Ishikawa (cell line): ENCODE measurements around the gene DOCK3.

Experiments
- CEBPB ChIP-seq: IDR thresholded peaks from 2 replicates; pipeline ENCODE4 v1.6.1; 2012
- CREB1 ChIP-seq: IDR thresholded peaks from 2 replicates; pipeline ENCODE4 v1.6.1; 2012; ENCODE audit warnings: low read depth
- EGR1 ChIP-seq: IDR thresholded peaks from 2 replicates; pipeline ENCODE4 v1.6.1; 2012
- EP300 ChIP-seq: IDR thresholded peaks from 2 replicates; pipeline ENCODE4 v1.6.1; 2012; ENCODE audit warnings: borderline replicate concordance
- FOXM1 ChIP-seq: IDR thresholded peaks from 2 replicates; pipeline ENCODE4 v1.6.1; 2012; ENCODE audit warnings: low read depth, borderline replicate concordance
- NFIC ChIP-seq: IDR thresholded peaks from 2 replicates; pipeline ENCODE4 v1.6.1; 2012
- RAD21 ChIP-seq: IDR thresholded peaks from 2 replicates; pipeline ENCODE4 v1.6.1; 2012; ENCODE audit warnings: low read depth
- TAF1 ChIP-seq: IDR thresholded peaks from 2 replicates; pipeline ENCODE4 v1.6.1; 2012; ENCODE audit warnings: low read depth, mild to moderate bottlenecking
- TCF12 ChIP-seq: IDR thresholded peaks from 2 replicates; pipeline ENCODE4 v1.6.1; 2012; ENCODE audit warnings: low read depth
- TEAD4 ChIP-seq: IDR thresholded peaks from 2 replicates; pipeline ENCODE4 v1.6.1; 2012
- YY1 ChIP-seq: IDR thresholded peaks from 2 replicates; pipeline ENCODE4 v1.6.1; 2012; ENCODE audit warnings: low read depth
- ZBTB7A ChIP-seq: IDR thresholded peaks from 2 replicates; pipeline ENCODE4 v1.6.1; 2012; ENCODE audit warnings: low read depth
- TF ChIP-seq, protein P1 (sequence below): IDR thresholded peaks from 2 replicates; pipeline ENCODE4 v1.6.1; 2012
- TF ChIP-seq, protein P2 (sequence below): IDR thresholded peaks from 2 replicates; pipeline ENCODE4 v1.6.1; 2012
- TF ChIP-seq, protein P3 (sequence below): IDR thresholded peaks from 2 replicates; pipeline ENCODE4 v1.6.1; 2012; ENCODE audit warnings: low read depth, mild to moderate bottlenecking

DOCK3 gene

DNA sequence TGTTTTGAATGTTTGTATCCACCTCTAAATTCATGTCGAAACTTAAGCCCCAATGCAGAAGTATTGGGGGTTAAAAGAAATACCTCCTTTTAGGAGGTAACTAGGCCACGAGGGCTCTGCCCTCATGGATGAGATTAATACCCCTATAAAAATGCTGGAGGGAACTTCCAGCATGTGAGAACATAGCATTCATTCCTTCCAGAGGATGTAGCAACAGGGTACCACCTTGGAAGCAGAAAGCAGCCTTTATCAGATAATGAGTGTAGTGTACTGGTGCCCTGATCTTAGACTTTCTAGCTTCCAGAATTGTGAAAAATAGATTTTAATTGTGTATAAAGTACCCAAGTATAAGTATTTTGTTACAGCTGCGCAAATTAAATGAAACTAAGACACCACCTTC is 356.9 kb downstream of the DOCK3 start:
- TF ChIP-seq, protein P1, sequence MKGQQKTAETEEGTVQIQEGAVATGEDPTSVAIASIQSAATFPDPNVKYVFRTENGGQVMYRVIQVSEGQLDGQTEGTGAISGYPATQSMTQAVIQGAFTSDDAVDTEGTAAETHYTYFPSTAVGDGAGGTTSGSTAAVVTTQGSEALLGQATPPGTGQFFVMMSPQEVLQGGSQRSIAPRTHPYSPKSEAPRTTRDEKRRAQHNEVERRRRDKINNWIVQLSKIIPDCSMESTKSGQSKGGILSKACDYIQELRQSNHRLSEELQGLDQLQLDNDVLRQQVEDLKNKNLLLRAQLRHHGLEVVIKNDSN: no peak
- TF ChIP-seq, protein P2, sequence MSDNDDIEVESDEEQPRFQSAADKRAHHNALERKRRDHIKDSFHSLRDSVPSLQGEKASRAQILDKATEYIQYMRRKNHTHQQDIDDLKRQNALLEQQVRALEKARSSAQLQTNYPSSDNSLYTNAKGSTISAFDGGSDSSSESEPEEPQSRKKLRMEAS: no peak
- TF ChIP-seq TCF12: no peak
- no peak for TF ChIP-seq YY1
- no peak for TF ChIP-seq ZBTB7A
- no peak for TF ChIP-seq TEAD4
- no peak for TF ChIP-seq RAD21
- TF ChIP-seq CREB1: no peak

DNA sequence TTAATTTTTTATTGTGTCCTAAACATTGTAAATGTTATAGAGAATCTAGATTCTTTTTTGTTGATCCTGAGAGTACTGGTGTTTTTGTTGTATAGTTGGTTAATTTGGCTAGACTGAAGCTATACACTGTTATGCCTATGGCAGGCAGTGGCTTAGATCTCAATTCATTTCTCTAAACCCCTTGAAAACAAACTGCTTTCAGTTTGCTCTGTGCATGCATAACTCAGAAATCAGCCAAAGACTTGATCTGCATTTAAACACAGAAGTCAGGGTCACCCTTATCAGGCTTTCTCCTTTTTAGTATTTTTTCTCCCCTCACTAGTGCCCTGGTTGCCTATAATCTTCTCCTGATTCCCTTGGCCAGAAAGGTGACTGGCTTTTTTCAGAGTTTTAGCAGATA is 360.9 kb downstream of the DOCK3 start:
- TF ChIP-seq, protein P2: no peak
- no peak for TF ChIP-seq RAD21
- TF ChIP-seq ZBTB7A: no peak
- TF ChIP-seq CEBPB: no peak
- no peak for TF ChIP-seq TAF1
- TF ChIP-seq EP300: no peak
- TF ChIP-seq, protein P1: no peak

DNA sequence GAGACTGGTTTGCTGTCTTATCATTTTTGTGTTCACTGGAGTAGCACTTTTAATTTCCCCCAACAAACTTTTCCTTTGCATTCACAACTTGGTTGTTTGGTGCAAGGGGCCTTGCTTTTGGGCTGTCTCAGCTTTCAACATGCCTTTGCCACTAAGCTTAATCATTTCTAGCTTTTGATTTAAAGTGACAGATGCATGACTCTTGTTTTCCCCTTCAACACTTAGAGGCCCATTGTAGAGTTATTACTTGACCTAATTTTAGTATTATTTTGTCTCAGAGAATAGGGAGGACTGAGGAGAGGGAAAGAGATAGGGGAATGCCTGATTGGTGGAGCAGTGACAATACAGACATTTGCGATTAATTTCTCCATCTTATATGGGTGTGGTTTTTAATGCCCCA is 370.3 kb downstream of the DOCK3 start:
- no peak for TF ChIP-seq TEAD4
- no peak for TF ChIP-seq YY1
- TF ChIP-seq, protein P3, sequence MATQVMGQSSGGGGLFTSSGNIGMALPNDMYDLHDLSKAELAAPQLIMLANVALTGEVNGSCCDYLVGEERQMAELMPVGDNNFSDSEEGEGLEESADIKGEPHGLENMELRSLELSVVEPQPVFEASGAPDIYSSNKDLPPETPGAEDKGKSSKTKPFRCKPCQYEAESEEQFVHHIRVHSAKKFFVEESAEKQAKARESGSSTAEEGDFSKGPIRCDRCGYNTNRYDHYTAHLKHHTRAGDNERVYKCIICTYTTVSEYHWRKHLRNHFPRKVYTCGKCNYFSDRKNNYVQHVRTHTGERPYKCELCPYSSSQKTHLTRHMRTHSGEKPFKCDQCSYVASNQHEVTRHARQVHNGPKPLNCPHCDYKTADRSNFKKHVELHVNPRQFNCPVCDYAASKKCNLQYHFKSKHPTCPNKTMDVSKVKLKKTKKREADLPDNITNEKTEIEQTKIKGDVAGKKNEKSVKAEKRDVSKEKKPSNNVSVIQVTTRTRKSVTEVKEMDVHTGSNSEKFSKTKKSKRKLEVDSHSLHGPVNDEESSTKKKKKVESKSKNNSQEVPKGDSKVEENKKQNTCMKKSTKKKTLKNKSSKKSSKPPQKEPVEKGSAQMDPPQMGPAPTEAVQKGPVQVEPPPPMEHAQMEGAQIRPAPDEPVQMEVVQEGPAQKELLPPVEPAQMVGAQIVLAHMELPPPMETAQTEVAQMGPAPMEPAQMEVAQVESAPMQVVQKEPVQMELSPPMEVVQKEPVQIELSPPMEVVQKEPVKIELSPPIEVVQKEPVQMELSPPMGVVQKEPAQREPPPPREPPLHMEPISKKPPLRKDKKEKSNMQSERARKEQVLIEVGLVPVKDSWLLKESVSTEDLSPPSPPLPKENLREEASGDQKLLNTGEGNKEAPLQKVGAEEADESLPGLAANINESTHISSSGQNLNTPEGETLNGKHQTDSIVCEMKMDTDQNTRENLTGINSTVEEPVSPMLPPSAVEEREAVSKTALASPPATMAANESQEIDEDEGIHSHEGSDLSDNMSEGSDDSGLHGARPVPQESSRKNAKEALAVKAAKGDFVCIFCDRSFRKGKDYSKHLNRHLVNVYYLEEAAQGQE: no peak
- TF ChIP-seq FOXM1: no peak
- TF ChIP-seq RAD21: no peak
- TF ChIP-seq, protein P1: no peak
- no peak for TF ChIP-seq CREB1
- no peak for TF ChIP-seq CEBPB
- no peak for TF ChIP-seq TCF12
- no peak for TF ChIP-seq TAF1
- no peak for TF ChIP-seq ZBTB7A
- TF ChIP-seq EP300: no peak
- TF ChIP-seq, protein P2: no peak
- no peak for TF ChIP-seq NFIC
- TF ChIP-seq EGR1: no peak

DNA sequence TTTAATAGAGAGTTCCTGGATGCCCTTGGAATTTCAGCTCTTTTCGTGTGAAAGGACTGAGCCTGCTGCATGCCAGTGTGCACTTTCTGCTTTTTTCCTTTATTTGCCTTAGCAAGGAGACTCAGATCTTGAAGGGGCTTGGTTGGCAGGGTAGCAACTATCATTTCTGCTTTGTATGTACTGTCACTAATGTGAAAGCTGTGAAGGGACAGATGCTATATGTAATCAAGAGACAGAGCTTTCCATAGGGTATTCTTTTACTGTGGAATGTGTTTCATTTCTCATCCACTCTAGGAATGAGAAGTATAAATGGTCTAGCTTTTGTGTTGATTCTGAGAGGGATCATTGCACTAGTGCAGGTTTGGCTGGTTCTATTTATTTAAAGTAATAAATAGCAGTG is 377.8 kb downstream of the DOCK3 start:
- TF ChIP-seq EP300 (no peak), TAF1 (no peak), RAD21 (no peak), TEAD4 (no peak), CREB1 (no peak), ZBTB7A (no peak), EGR1 (no peak), NFIC (no peak)

DNA sequence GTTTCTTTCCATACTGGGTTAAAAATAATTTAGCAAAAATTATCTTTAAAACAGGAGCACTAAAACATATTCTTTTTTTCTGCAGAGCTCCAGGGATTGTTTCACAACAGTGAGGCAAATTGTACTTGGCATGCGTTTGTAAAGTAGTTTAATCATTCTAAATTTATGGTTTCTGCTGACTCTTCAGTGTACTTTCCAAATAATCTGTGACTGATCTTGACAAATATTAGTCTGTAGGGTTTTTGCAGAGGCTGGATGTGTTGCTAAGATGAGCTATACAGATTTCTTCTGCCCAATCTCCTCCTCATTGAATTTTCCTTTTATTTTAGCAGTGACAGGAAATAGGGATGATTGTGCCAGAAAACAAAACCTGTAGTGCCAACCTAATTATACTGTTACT is 382.4 kb downstream of the DOCK3 start:
- TF ChIP-seq NFIC (no peak), EP300 (no peak), YY1 (no peak), CEBPB (no peak), TCF12 (no peak), RAD21 (no peak), TEAD4 (no peak), FOXM1 (no peak), CREB1 (no peak), EGR1 (no peak), TAF1 (no peak), ZBTB7A (no peak)
- TF ChIP-seq, protein P2: no peak
- TF ChIP-seq, protein P3: no peak
- TF ChIP-seq, protein P1: no peak
